GM18868 (cell line): Measurements from ENCODE around the gene PIGU.
"Not testable (repeated sequence)": the region's sequence is repeated elsewhere in the genome, so short reads cannot be mapped to it uniquely, and the experiment has no call there.

ENCODE experiments used
- ATAC-seq: cut with Tn5 transposase; IDR thresholded peaks from one replicate; pipeline ENCODE4 v1.9.1; 2021; ENCODE audit warnings: mild to moderate bottlenecking, moderate library complexity; ENCODE audit not compliant: unreplicated experiment

PIGU gene

GRCh38 chr20:34663213-34663943 lies 13.5 kb downstream of the PIGU start:
- no peak for ATAC-seq

- ATAC-seq = not testable (repeated sequence)
Measured at GRCh38 chr20:34661811-34662210, 15.1 kb downstream of the PIGU start.

- not testable (repeated sequence) for ATAC-seq
Measured at GRCh38 chr20:34658654-34659053, 18.2 kb downstream of the PIGU start.

- no peak for ATAC-seq
Measured at GRCh38 chr20:34654207-34654744, 22.6 kb downstream of the PIGU start.

- ATAC-seq = no peak
Measured at GRCh38 chr20:34651200-34651599, 25.7 kb downstream of the PIGU start.

GRCh38 chr20:34647737-34648136 lies 29.2 kb downstream of the PIGU start:
- ATAC-seq = no peak

- no peak for ATAC-seq
Measured at GRCh38 chr20:34644951-34645350, 31.9 kb downstream of the PIGU start.

- no peak for ATAC-seq
Measured at GRCh38 chr20:34644345-34644744, 32.5 kb downstream of the PIGU start.

GRCh38 chr20:34643928-34644327 lies 33.0 kb downstream of the PIGU start:
- ATAC-seq = no peak

- no peak for ATAC-seq
Measured at GRCh38 chr20:34642009-34642408, 34.9 kb downstream of the PIGU start.

GRCh38 chr20:34639755-34640222 lies 37.1 kb downstream of the PIGU start:
- no peak for ATAC-seq

GRCh38 chr20:34638532-34638931 lies 38.4 kb downstream of the PIGU start:
- no peak for ATAC-seq

GRCh38 chr20:34638039-34638292 lies 38.9 kb downstream of the PIGU start:
- no peak for ATAC-seq

GRCh38 chr20:34637245-34638038 lies 39.5 kb downstream of the PIGU start:
- no peak for ATAC-seq

- no peak for ATAC-seq
Measured at GRCh38 chr20:34636648-34637047, 40.2 kb downstream of the PIGU start.

- ATAC-seq = no peak
Measured at GRCh38 chr20:34634392-34634791, 42.5 kb downstream of the PIGU start.

GRCh38 chr20:34632870-34633452 lies 43.9 kb downstream of the PIGU start:
- no peak for ATAC-seq

- no peak for ATAC-seq
Measured at GRCh38 chr20:34629904-34630303, 47.0 kb downstream of the PIGU start.

- ATAC-seq = no peak
Measured at GRCh38 chr20:34629342-34629741, 47.5 kb downstream of the PIGU start.

- no peak for ATAC-seq
Measured at GRCh38 chr20:34628026-34628425, 48.9 kb downstream of the PIGU start.

- ATAC-seq = no peak
Measured at GRCh38 chr20:34627458-34627857, 49.4 kb downstream of the PIGU start.

- no peak for ATAC-seq
Measured at GRCh38 chr20:34626992-34627391, 49.9 kb downstream of the PIGU start.
